Kidney epithelial cell (primary cell): ENCODE data around the gene PGF. TPM values are rescaled to one million over a fixed set of nuclear protein-coding genes. Genes with fewer than 3 reads are reported as not detected.

Source experiments
- DNase-seq: peaks from one replicate; pipeline ENCODE4 v3.0.0-alpha.2; 2010; ENCODE audit warnings: low read depth
- H3K27me3 ChIP-seq: 2 replicates; pipeline ENCODE4 v1.6.0; 2011; ENCODE audit warnings: low read length; ENCODE audit not compliant: control insufficient read depth, insufficient read depth
- H3K36me3 ChIP-seq: 2 replicates; pipeline ENCODE4 v1.5.1; 2011; ENCODE audit warnings: low read length; ENCODE audit not compliant: control insufficient read depth, insufficient read depth
- H3K4me3 ChIP-seq: 2 replicates; pipeline ENCODE4 v1.5.1; 2011; ENCODE audit warnings: low read depth, mild to moderate bottlenecking, control low read depth, low read length
- CTCF ChIP-seq: IDR thresholded peaks from 2 replicates; pipeline ENCODE4 v1.5.1; 2011; ENCODE audit warnings: mild to moderate bottlenecking, moderate library complexity, low read length, control low read depth, inconsistent platforms; ENCODE audit not compliant: insufficient read depth, poor library complexity, severe bottlenecking
- total RNA-seq: library from RNA; depleted of rRNA; stranded (reverse); fragments of >200 nt; gene quantifications from 2 replicates; pipeline ENCODE4 v1.2.3, GENCODE V29; 2015

PGF gene
- total RNA-seq, 1 donor from 2014 or later = 11.2 TPM

- Histone ChIP-seq H3K36me3 (no peaks in the 10 kb centered on the region), H3K4me3 (no peak overlapping the region), H3K27me3 (peaks cover 8% of the 10 kb centered on the region)
- DNase-seq = no peak
- TF ChIP-seq CTCF = no peak
Observed at GRCh38 chr14:74956280-74957072, 1.1 kb upstream of the PGF start.

- Histone ChIP-seq H3K36me3 (no peaks in the 10 kb centered on the region), H3K4me3 (no peak overlapping the region), H3K27me3 (peaks cover 8% of the 10 kb centered on the region)
- no peak for TF ChIP-seq CTCF
- DNase-seq = no peak
Observed at GRCh38 chr14:74956027-74956279, 556 bp upstream of the PGF start.

- DNase-seq = no peak
- H3K4me3 ChIP-seq = peak overlapping the region; percentile 38
- TF ChIP-seq CTCF = no peak
- peaks cover 8% of the 10 kb centered on the region for H3K27me3 ChIP-seq
- H3K36me3 ChIP-seq = no peaks in the 10 kb centered on the region
Observed at GRCh38 chr14:74954947-74955228, 509 bp downstream of the PGF start.

GRCh38 chr14:74954232-74954946 lies 1.0 kb downstream of the PGF start:
- DNase-seq = no peak
- no peaks in the 10 kb centered on the region for H3K36me3 ChIP-seq
- peak overlapping the region; percentile 38 for H3K4me3 ChIP-seq
- no peak for TF ChIP-seq CTCF
- peaks cover 8% of the 10 kb centered on the region for H3K27me3 ChIP-seq

GRCh38 chr14:74953686-74954085 lies 1.7 kb downstream of the PGF start:
- Histone ChIP-seq H3K27me3 (peaks cover 8% of the 10 kb centered on the region), H3K36me3 (no peaks in the 10 kb centered on the region), H3K4me3 (no peak overlapping the region)
- no peak for DNase-seq
- TF ChIP-seq CTCF = no peak

- H3K27me3 ChIP-seq = peaks cover 8% of the 10 kb centered on the region
- H3K4me3 ChIP-seq = no peak overlapping the region
- H3K36me3 ChIP-seq = no peaks in the 10 kb centered on the region
- no peak for TF ChIP-seq CTCF
- no peak for DNase-seq
Observed at GRCh38 chr14:74952697-74953484, 2.5 kb downstream of the PGF start.
